Measurements from ENCODE around the gene VASH1. TPM values are rescaled to one million over a fixed set of nuclear protein-coding genes. Genes with fewer than 3 reads are reported as not detected.

VASH1 gene
- total and polyA plus RNA-seq, 10 donors, result 6.4 to 39.1 (median 19.5) TPM

DNA sequence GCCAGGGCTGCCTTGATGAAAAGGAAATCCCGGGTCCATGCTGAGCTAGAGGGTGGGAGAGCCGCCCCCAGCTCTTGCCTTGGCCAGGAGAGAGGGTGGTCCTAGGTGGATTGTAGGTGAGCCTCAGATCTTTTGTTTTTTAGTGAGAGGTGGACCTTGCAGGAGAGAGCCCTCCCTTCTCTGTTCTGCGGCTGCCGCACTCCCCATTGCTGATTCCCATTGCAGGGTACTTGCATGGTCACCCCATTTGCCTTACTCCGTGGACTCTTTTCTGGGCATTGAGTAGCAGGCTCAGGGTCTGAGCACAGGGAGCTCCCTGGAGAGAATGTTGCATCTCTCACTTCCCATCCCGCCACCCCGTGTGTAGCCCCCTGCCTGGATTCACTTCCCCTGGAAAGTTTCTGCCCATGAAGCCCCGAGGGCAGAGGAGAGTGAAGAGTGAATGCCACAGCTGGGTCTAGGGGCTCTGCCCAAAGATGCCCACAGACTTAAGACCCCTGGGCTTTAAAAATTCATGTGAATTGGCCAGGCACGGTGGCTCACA lies 10.2 kb downstream of the VASH1 start:
- DNase-seq, result peak; percentile 58
- WGBS, 5 donors, result 75 to 82% (median 78%) methylated on average over 9 of the region's 9 CpGs
- Histone ChIP-seq H3K27ac (peak overlapping the region in 6 of 8 donors; percentile 32 to 85 (median 78)), H3K4me3 (no peak overlapping the region), H3K27me3 (replicated peaks in 1 of 7) (peaks cover 0 to 8% (median 0%) of the 10 kb centered on the region in 7 donors), H3K36me3 (peaks cover 0 to 12% (median 0%) of the 10 kb centered on the region in 6 donors), H3K9me3 (no peaks in the 10 kb centered on the region), H3K4me1 (peaks cover 24 to 99% (median 65%) of the 10 kb centered on the region in 6 donors)
- TF ChIP-seq, protein P1, sequence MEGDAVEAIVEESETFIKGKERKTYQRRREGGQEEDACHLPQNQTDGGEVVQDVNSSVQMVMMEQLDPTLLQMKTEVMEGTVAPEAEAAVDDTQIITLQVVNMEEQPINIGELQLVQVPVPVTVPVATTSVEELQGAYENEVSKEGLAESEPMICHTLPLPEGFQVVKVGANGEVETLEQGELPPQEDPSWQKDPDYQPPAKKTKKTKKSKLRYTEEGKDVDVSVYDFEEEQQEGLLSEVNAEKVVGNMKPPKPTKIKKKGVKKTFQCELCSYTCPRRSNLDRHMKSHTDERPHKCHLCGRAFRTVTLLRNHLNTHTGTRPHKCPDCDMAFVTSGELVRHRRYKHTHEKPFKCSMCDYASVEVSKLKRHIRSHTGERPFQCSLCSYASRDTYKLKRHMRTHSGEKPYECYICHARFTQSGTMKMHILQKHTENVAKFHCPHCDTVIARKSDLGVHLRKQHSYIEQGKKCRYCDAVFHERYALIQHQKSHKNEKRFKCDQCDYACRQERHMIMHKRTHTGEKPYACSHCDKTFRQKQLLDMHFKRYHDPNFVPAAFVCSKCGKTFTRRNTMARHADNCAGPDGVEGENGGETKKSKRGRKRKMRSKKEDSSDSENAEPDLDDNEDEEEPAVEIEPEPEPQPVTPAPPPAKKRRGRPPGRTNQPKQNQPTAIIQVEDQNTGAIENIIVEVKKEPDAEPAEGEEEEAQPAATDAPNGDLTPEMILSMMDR (IDR thresholded peaks at IDR 0.05 in 8 of 11, conservative IDR thresholded peaks at IDR 0.05 in 3 of 11), result no peak
- TF ChIP-seq POLR2AphosphoS5 (IDR thresholded peaks at IDR 0.05), result no peak
- TF ChIP-seq POLR2A (IDR thresholded peaks at IDR 0.05), result no peak
- intact Hi-C loops (cut with DNase I; ENCODE audit: low total_unique reads), result loop anchor here (5.0 kb wide), 1 partner anchor 54 kb away; no protein-coding TSS in a partner anchor

DNA sequence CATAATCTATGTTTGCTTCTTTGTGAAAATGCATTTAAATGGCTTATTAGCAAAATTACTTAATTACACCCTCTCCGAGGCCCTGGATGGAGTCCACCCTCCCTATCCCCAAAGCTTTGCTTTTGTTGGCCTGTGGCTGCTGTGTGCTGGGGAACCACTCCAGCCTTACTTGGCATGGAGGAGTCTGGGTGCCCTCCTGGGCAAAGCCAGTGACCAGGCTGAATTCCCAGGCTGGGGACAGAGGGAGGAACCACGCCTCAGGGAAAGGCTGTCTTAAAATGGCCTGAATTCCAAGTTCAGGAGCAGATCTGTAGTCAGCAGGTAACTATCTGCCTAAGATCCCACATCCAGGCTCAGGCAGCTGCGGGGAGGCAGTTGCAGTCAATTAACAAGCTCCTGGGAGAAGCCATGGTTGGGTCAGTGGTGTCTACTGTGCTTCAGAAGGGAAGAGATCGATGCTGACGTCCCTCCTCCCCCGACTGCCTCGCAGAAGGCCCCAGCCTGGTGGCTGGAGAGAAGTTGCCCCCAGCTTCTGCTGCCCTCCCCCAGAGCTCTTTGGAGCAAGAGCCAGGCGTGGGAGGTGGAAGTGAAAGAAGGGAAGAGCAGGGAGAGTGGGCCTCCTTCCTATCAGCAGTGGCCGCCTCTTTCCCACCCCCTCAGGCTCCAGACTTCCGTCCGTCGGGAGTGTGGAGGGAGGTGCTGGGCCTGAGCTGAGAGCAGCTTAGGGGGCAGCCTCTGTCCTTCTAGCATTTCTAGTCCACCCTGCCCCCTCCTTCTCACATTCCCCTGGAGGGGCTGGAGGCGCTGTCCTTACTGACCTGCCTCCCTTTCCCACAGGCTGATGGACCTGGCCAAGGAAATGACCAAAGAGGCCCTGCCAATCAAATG lies 11.3 kb downstream of the VASH1 start:
- H3K4me1 ChIP-seq, result peaks cover 22 to 99% (median 70%) of the 10 kb centered on the region in 6 donors
- 37 to 62% (median 46%) methylated on average over 10 to 13 of the region's 13 CpGs for WGBS, 5 donors
- intact Hi-C loops (cut with DNase I; ENCODE audit: low total_unique reads), result loop anchor here (5.0 kb wide), 1 partner anchor 55 kb away; no protein-coding TSS in a partner anchor
- H3K27me3 ChIP-seq (replicated peaks in 1 of 7), result peaks cover 0 to 8% (median 0%) of the 10 kb centered on the region in 7 donors
- H3K36me3 ChIP-seq, result peaks cover 0 to 20% (median 0%) of the 10 kb centered on the region in 6 donors
- peak; percentile 80 for DNase-seq
- TF ChIP-seq POLR2A (IDR thresholded peaks at IDR 0.05) (no peak), POLR2AphosphoS5 (IDR thresholded peaks at IDR 0.05) (peak; percentile 65 to 77 (median 76))
- no peaks in the 10 kb centered on the region for H3K9me3 ChIP-seq
- peak overlapping the region; percentile 48 to 85 (median 75) for H3K27ac ChIP-seq
- peak overlapping the region in 1 of 8 donors; percentile 9 for H3K4me3 ChIP-seq

DNA sequence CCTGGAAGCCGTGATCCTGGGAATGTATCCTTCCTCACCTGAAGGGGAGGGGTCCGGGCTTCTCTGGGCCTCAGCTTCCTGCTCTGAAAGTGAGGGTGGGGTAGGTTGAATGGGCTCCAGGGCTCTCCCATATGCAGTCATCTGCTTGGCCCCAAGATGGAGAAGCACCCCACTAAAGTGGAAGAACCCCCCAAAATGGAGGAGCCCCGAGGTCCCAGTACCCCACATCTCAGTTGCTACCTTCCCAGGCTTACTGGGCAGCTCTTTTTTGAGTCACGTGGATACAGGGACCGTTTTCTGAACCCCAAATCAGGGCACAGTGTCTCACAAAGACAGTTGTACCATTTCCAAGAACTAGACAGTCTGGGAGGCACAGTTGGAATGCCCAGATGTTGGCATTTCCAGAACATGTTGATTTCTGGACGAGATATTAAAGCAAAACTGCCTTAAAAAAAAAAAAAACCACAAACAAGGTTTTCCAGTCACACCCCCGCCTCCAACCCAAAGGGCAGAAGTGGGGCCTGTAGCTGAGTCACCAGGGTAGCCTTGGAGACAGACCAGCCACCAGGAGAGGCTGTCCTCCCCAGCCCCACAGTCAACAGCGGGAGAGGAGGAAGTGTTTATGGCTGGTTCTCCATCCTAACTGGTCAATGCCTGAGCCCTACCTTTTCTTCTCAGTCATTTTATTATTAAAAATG lies 12.1 kb downstream of the VASH1 start:
- intact Hi-C loops (cut with DNase I; ENCODE audit: low total_unique reads), result loop anchor here (5.0 kb wide), 1 partner anchor 56 kb away; no protein-coding TSS in a partner anchor
- 16 to 37% (median 21%) methylated on average over 8 of the region's 8 CpGs for WGBS, 5 donors
- peaks cover 0 to 8% (median 0%) of the 10 kb centered on the region in 7 donors for H3K27me3 ChIP-seq (replicated peaks in 1 of 7)
- peak overlapping the region; percentile 19 to 85 (median 75) for H3K27ac ChIP-seq
- peaks cover 0 to 26% (median 0%) of the 10 kb centered on the region in 6 donors for H3K36me3 ChIP-seq
- peak overlapping the region in 1 of 8 donors; percentile 9 for H3K4me3 ChIP-seq
- H3K9me3 ChIP-seq, result no peaks in the 10 kb centered on the region
- peaks cover 15 to 99% (median 66%) of the 10 kb centered on the region in 6 donors for H3K4me1 ChIP-seq
- peak; percentile 77 for DNase-seq
- TF ChIP-seq POLR2AphosphoS5 (IDR thresholded peaks at IDR 0.05) (no peak), POLR2A (IDR thresholded peaks at IDR 0.05) (no peak)
- TF ChIP-seq, protein P1 (IDR thresholded peaks at IDR 0.05 in 8 of 11, conservative IDR thresholded peaks at IDR 0.05 in 3 of 11), result no peak
